GM12878 (cell line): ENCODE data around the gene SPSB3. TPM values are rescaled to one million over a fixed set of nuclear protein-coding genes. Genes with fewer than 3 reads are reported as not detected.

Experiments used
- ATAC-seq: fragments of 200-7000 bp; cut with Tn5 transposase; 3 replicates; pipeline ENCODE4 v1.9.1; 2020; ENCODE audit warnings: mild to moderate bottlenecking, moderate library complexity
- BruUV-seq: library from RNA; stranded (reverse); fragments of 400-500 nt; replicated peaks from 2 replicates; lab custom pipeline; 2021; lab: Mats Ljungman, UMichigan
- CTCF ChIA-PET: fragments of 300-600 bp; sonication (Branson Sonifier 250); formaldehyde crosslinking; extraction: SDS; loops from one replicate; lab custom pipeline; 2021; ENCODE audit warnings: inconsistent platforms; lab: Yijun Ruan, JAX
- POLR2A ChIA-PET: fragments of 350-600 bp; formaldehyde crosslinking; extraction: SDS; loops from one replicate; lab custom pipeline; 2021; ENCODE audit warnings: inconsistent platforms; lab: Charles Lee
- RAD21 ChIA-PET: fragments of 300-600 bp; sonication (Branson Sonifier 250); formaldehyde crosslinking; loops from one replicate; lab custom pipeline; 2023; ENCODE audit warnings: antibody characterized with exemption; ENCODE audit not compliant: unreplicated experiment; lab: Charles Lee
- SMC1A ChIA-PET: fragments of 300-600 bp; sonication (Branson Sonifier 250); formaldehyde crosslinking; loops from one replicate; lab custom pipeline; 2023; ENCODE audit not compliant: unreplicated experiment, uncharacterized antibody; lab: Charles Lee
- DNase-seq: peaks from one replicate; pipeline ENCODE4 v3.0.0-alpha.2; 2011; ENCODE audit warnings: low read depth, low spot score
- FAIRE-seq: peaks from 3 replicates; lab custom pipeline; 2011; peaks lifted over from hg19 to GRCh38; lab: Jason Lieb, UNC
- H2AFZ ChIP-seq: 2 replicates; pipeline ENCODE4 v1.6.0; 2011; ENCODE audit warnings: low read depth, low read length, control low read depth; ENCODE audit not compliant: control insufficient read depth
- H3K27ac ChIP-seq: 2 replicates; pipeline ENCODE4 v1.5.1; 2011; ENCODE audit warnings: control low read depth; ENCODE audit not compliant: control insufficient read depth, insufficient read depth
- H3K27me3 ChIP-seq, 2 experiments: replicated peaks in 1 of 2; 2 replicates each; pipeline versions ENCODE4 v1.6.0 to v1.6.1; 2011; ENCODE audit warnings: low read length in 1 of 2; ENCODE audit not compliant: control insufficient read depth in 2 of 2, insufficient read depth in 2 of 2
- H3K36me3 ChIP-seq, 2 experiments: 2 replicates each; pipeline ENCODE4 v1.5.1; 2011; ENCODE audit warnings: low read length in 1 of 2; ENCODE audit not compliant: control insufficient read depth in 2 of 2, insufficient read depth in 2 of 2
- H3K4me1 ChIP-seq: 2 replicates; pipeline ENCODE4 v1.6.1; 2011; ENCODE audit warnings: mild to moderate bottlenecking, low read length, moderate library complexity, mixed read lengths; ENCODE audit not compliant: control insufficient read depth, insufficient read depth
- H3K4me2 ChIP-seq: 2 replicates; pipeline ENCODE4 v1.6.0; 2011; ENCODE audit warnings: control low read depth; ENCODE audit not compliant: control insufficient read depth, insufficient read depth
- H3K4me3 ChIP-seq: fragments of 200-600 bp; sonication (generic); 2 replicates; pipeline ENCODE4 v1.5.1; 2016
- H3K79me2 ChIP-seq: 2 replicates; pipeline ENCODE4 v1.6.0; 2011; ENCODE audit warnings: low read length; ENCODE audit not compliant: control insufficient read depth, insufficient read depth
- H3K9ac ChIP-seq: 2 replicates; pipeline ENCODE4 v1.8.0; 2011; ENCODE audit warnings: low read length, control low read depth, mixed read lengths; ENCODE audit not compliant: control insufficient read depth, insufficient read depth
- H3K9me3 ChIP-seq: replicated peaks from 3 replicates; pipeline ENCODE4 v1.5.1; 2011; ENCODE audit warnings: mild to moderate bottlenecking, low read length; ENCODE audit not compliant: control insufficient read depth, insufficient read depth
- H4K20me1 ChIP-seq: 2 replicates; pipeline ENCODE4 v1.6.0; 2011; ENCODE audit not compliant: control insufficient read depth, insufficient read depth
- BCL11A ChIP-seq: IDR thresholded peaks from 2 replicates; pipeline ENCODE4 v1.6.1; 2011; ENCODE audit warnings: low read depth, low read length
- CBFB ChIP-seq: IDR thresholded peaks from 2 replicates; pipeline ENCODE4 v1.6.1; 2016; ENCODE audit warnings: antibody characterized with exemption, low read depth
- GATAD2B ChIP-seq: fragments of 450-650 bp; conservative IDR thresholded peaks from 2 replicates; pipeline ENCODE4 v1.6.1; 2017; ENCODE audit warnings: low read depth, mild to moderate bottlenecking, moderate library complexity
- IKZF1 ChIP-seq: fragments of 450-650 bp; conservative IDR thresholded peaks from 2 replicates; pipeline ENCODE4 v1.6.1; 2017; ENCODE audit warnings: antibody characterized with exemption, mild to moderate bottlenecking
- KAT2A ChIP-seq: conservative IDR thresholded peaks from 2 replicates; pipeline ENCODE4 v1.6.1; 2011; ENCODE audit warnings: low read depth, low read length; ENCODE audit not compliant: control insufficient read depth
- NFYB ChIP-seq: IDR thresholded peaks from 2 replicates; pipeline ENCODE4 v1.6.1; 2011; ENCODE audit warnings: low read depth, mild to moderate bottlenecking, low read length, improper control_type of control experiment, moderate library complexity; ENCODE audit not compliant: insufficient read depth
- PBX3 ChIP-seq: IDR thresholded peaks from 2 replicates; pipeline ENCODE4 v1.6.1; 2011; ENCODE audit warnings: mild to moderate bottlenecking, low read depth, low read length, moderate library complexity; ENCODE audit not compliant: insufficient replicate concordance
- RB1 ChIP-seq: fragments of 450-650 bp; formaldehyde crosslinking; IDR thresholded peaks from 2 replicates; pipeline ENCODE4 v1.6.1; 2017; ENCODE audit warnings: mild to moderate bottlenecking, borderline replicate concordance
- SREBF1 ChIP-seq: IDR thresholded peaks from 2 replicates; pipeline ENCODE4 v1.6.1; 2012; ENCODE audit warnings: mild to moderate bottlenecking, low read length
- SUPT20H ChIP-seq: IDR thresholded peaks from 2 replicates; pipeline ENCODE4 v1.6.1; 2011; ENCODE audit warnings: low read depth, mild to moderate bottlenecking, low read length, moderate library complexity, borderline replicate concordance; ENCODE audit not compliant: control insufficient read depth
- ZBTB33 ChIP-seq: fragments of 450-650 bp; IDR thresholded peaks from 2 replicates; pipeline ENCODE4 v1.6.1; 2017; ENCODE audit warnings: mild to moderate bottlenecking
- ZBTB40 ChIP-seq: fragments of 450-650 bp; IDR thresholded peaks from 2 replicates; pipeline ENCODE4 v1.6.1; 2016; ENCODE audit warnings: mild to moderate bottlenecking, moderate library complexity, borderline replicate concordance
- WGBS: methylation state at CpG from one replicate; pipeline ENCODE4 v1.1.6; 2016; ENCODE audit warnings: low lambda C conversion rate; ENCODE audit not compliant: insufficient replicate concordance, insufficient coverage; ENCODE audit errors: missing lambda C conversion rate; 5-methylcytosine and 5-hydroxymethylcytosine counted together
- in situ Hi-C: fragments of 300-500 bp; cut with MboI; formaldehyde crosslinking; loops from 9 replicates; pipeline ENCODE4 v1.14.3; 2018; ENCODE audit warnings: mixed read lengths
- intact Hi-C: fragments of 100-400 bp; cut with micrococcal nuclease; formaldehyde crosslinking; loops from one replicate; pipeline ENCODE4 v1.14.2; 2022; ENCODE audit not compliant: unreplicated experiment
- polyA plus RNA-seq, 11 experiments: library from polyadenylated mRNA; depleted of rRNA in 4 of 11; unstranded in 6 of 11; stranded (reverse) in 5 of 11; fragments of >200 nt; fragmentation: Nextera tagmentation in 4 of 11; fragmentation: Illumina TruSeq in 1 of 11; extraction: Ambion mirVana in 4 of 11; extraction: Trizol in 1 of 11; gene quantifications; 1 replicate in 1 of 11; 2 replicates in 10 of 11; pipeline versions ENCODE4 v1.2.1 to v1.2.3, GENCODE V29; 2011 to 2016; ENCODE audit warnings: inconsistent platforms in 2 of 11, missing spikeins in 2 of 11, low read depth in 1 of 11
- total RNA-seq, 4 experiments: library from RNA; depleted of rRNA in 3 of 4; stranded (reverse); fragments of >200 nt in 3 of 4; fragmentation: Illumina TruSeq in 1 of 4; extraction: Trizol in 1 of 4; gene quantifications; 2 replicates each; pipeline versions ENCODE4 v1.2.1 to v1.2.3, GENCODE V29; 2013 to 2021

Gene SPSB3
- total and polyA plus RNA-seq, 10 of the 15 experiments (the other 5 are each of a cell fraction or from before 2014, with no cell fraction given): 0.31 to 26.9 (median 14.0) TPM

- RAD21 ChIA-PET: no interaction called here
- no peaks in the 10 kb centered on the region for H4K20me1 ChIP-seq
- no peaks in the 10 kb centered on the region for H3K27me3 ChIP-seq
- no peaks in the 10 kb centered on the region; a peak in 2 of 4 replicates for H3K36me3 ChIP-seq
- no peaks in the 10 kb centered on the region for H3K79me2 ChIP-seq
- H3K4me3 ChIP-seq: no peak overlapping the region
- no TSS peak for BruUV-seq
- 96% methylated on average over 9 of the region's 9 CpGs for WGBS
- ATAC-seq (no peak), FAIRE-seq (no peak), DNase-seq (no peak)
- POLR2A ChIA-PET: no interaction called here
- no peaks in the 10 kb centered on the region for H3K4me1 ChIP-seq
- no peak overlapping the region for H3K9ac ChIP-seq
- TF ChIP-seq RB1 (no peak), SREBF1 (no peak), CBFB (no peak), ZBTB33 (no peak), PBX3 (no peak), KAT2A (no peak), IKZF1 (no peak), BCL11A (no peak), SUPT20H (no peak), NFYB (no peak), ZBTB40 (no peak), GATAD2B (no peak)
- H3K4me2 ChIP-seq: no peak overlapping the region
- SMC1A ChIA-PET: no interaction called here
- no peaks in the 10 kb centered on the region for H3K9me3 ChIP-seq
- no peak overlapping the region for H2AFZ ChIP-seq
- H3K27ac ChIP-seq: no peak overlapping the region
- in situ Hi-C loops (no loop called here), intact Hi-C loops (no loop called here)
- CTCF ChIA-PET: no interaction called here
These were observed 34.9 kb upstream of the SPSB3 start for GRCh38 chr16:1817276-1817589.
